NCI-H774 (cell line): Measurements from ENCODE around the gene ERCC2.
"Not testable (repeated sequence)": the region's sequence is repeated elsewhere in the genome, so short reads cannot be mapped to it uniquely, and the experiment has no call there.

Experiments
- DNase-seq: peaks from one replicate; lab custom pipeline; 2025; lab: John Stamatoyannopoulos, UW

The ERCC2 gene

DNA sequence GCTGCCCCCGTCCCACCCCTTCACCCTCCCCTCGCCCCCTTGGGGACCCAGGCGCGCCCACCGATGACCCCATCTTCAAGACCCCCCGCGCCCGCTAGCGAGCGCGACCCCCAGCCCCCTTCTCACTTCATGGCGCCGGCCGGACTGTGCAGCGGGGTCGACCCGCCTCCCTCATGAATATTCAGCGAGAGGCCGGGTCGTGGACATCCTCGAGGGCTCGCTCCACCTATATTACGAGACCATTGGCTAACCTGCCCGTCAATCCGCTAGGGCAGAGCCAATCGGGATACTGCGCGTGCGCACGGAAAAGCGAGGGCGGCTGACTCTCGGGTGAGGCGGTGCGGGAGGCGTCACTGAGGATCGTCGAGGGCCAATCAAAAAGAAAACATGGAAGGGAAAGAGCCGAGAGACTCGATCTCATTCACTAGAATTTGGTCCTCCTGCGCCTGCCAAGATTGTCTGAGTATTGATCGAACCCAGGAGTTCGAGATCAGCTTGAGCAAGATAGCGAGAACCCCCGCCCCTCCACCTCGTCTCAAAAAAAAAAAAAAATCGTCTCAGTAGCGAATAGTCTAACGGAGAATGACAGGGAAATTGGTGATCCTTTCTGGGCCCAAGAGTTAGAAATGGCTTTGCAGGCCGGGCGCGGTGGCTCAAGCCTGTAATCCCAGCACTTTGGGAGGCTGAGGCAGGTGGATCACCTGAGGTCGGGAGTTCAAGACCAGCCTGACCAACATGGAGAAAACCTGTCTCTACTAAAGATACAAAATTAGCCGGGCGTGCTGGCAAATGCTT lies at the start of gene ERCC2:
TSS of gene ERCC2 (minus strand) at position 164 of the 795 bp plus-strand sequence. CDS start at position 131, 33 bp downstream.
- DNase-seq: peak; percentile 99

GRCh38 chr19:45419895-45420294 lies 49.5 kb upstream of the ERCC2 start:
- no peak for DNase-seq

DNA sequence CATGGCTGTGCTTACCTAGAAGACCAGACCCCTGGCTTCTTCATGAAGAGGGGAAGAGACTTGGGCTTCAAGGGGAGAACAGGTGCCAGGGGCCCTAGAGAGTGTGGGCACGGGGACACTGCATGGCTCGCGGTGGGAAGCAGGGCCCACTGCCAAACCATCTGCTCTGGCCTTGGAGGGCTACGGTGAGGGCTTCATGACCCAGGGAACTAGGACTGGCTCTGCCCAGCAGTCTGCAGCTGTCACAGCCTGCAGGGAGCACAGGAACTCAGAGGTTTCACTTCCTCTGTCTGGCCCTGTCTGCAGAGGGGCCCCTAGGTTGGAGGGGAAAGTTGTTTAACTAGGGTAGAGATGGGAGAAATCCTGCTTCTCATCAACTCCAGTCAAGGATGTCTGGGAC lies 49.0 kb upstream of the ERCC2 start:
- DNase-seq: no peak

DNA sequence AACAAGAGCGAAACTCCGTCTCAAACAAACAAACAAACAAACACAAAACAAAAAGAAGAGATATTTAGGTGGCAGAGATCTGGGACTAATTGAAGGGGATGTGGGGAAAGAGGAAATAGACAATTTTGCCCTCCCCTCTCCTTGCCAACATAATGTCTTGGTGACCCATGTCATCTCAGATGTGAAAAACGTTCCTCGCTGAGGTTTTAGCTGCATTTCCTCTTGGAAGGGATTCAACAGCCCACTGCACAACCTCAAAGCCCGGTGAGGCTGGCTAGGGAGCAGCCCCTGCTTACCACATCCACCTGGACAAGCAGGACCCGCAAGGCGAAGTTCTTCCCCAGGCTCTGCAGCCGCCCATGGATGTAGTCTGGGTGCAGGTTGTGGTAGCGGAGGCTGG lies 48.4 kb upstream of the ERCC2 start:
- no peak for DNase-seq

GRCh38 chr19:45417151-45417550 lies 46.8 kb upstream of the ERCC2 start:
- DNase-seq: no peak

GRCh38 chr19:45414468-45414867 lies 44.1 kb upstream of the ERCC2 start:
- no peak for DNase-seq

- no peak for DNase-seq
These were observed 43.1 kb upstream of the ERCC2 start for GRCh38 chr19:45413497-45413896.

- not testable (repeated sequence) for DNase-seq
These were observed 40.0 kb upstream of the ERCC2 start for GRCh38 chr19:45410330-45410729.

DNA sequence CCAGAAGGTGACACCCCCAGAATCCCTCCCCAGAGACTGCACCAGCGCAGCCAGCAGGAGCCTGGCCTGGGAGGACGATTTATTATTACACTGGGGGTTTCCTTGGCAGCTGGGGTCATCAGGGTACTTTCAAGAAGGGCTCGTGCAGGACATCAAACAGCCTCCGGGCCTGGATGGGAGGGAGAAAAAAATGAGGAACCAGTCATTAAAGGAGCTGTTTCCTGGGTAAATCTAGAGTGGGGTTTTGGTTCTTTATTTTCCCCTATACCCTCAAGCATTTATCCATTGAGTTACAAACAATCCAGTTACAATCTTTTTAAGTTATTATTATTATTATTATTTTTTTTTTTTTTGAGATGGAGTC lies 39.2 kb upstream of the ERCC2 start:
- DNase-seq: no peak

DNA sequence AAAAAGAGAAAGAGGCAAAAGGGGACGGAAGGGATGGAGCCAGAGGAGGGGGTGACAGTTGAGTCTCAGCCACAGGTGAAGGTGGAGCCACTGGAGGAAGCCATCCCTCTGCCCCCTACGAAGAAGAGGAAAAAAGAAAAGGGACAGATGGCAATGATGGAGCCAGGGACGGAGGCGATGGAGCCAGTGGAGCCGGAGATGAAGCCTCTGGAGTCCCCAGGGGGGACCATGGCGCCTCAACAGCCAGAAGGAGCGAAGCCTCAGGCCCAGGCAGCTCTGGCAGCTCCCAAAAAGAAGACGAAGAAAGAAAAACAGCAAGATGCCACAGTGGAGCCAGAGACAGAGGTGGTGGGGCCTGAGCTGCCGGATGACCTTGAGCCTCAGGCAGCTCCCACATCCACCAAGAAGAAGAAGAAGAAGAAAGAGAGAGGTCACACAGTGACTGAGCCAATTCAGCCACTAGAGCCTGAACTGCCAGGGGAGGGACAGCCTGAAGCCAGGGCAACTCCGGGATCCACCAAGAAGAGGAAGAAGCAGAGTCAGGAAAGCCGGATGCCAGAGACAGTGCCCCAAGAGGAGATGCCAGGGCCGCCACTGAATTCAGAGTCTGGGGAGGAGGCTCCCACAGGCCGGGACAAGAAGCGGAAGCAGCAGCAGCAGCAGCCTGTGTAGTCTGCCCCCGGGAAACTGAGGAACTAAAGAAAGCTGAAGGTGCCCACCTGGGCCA lies 38.6 kb upstream of the ERCC2 start:
- no peak for DNase-seq

DNA sequence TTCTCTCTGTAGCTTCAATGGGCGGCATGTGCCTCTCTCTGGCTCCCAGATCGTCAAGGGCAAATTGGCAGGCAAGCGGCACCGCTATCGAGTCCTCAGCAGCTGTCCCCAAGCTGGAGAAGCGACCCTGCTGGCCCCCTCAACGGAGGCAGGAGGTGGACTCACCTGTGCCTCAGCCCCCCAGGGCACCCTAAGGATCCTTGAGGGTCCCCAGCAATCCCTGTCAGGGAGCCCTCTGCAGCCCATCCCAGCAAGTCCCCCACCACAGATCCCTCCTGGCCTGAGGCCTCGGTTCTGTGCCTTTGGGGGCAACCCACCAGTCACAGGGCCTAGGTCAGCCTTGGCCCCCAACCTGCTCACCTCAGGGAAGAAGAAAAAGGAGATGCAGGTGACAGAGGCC lies 37.7 kb upstream of the ERCC2 start:
- DNase-seq: no peak

DNA sequence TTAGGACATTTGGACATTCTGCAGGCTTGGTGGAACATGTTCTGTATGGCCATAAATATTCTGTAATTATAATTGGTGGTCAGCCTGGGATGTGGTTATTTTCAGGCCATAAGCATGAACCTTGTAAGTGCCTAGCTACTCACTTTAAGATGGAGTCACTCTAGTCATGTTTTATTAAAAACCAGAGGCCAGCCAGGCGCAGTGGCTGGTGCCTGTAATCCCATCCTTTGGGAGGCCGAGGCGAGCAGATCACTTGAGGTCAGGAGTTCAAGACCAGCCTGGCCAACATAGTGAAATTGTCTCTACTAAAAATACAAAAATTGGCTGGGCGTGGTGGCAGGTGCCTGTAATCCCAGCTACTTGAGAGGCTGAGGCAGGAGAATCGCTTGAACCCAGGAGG lies 37.2 kb upstream of the ERCC2 start:
- DNase-seq: not testable (repeated sequence)

DNA sequence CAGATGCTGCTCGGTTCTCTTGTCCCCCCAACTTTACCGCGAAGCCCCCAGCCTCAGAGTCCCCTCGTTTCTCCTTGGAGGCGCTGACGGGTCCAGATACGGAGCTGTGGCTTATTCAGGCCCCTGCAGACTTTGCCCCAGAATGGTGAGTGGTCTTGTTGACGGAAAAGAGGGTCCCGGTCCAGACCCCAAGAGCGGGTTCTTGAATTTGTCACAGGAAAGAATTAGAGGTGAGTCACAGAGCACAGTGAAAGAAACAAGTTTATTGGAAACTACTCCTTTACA lies 36.7 kb upstream of the ERCC2 start:
- DNase-seq: no peak

- DNase-seq: peak; percentile 74
These were observed 36.1 kb upstream of the ERCC2 start, which contains the start of gene POLR1G for GRCh38 chr19:45406226-45407090. POLR1G (plus strand) TSS chr19:45406644; CDS start chr19:45406697, 53 bp downstream.

DNA sequence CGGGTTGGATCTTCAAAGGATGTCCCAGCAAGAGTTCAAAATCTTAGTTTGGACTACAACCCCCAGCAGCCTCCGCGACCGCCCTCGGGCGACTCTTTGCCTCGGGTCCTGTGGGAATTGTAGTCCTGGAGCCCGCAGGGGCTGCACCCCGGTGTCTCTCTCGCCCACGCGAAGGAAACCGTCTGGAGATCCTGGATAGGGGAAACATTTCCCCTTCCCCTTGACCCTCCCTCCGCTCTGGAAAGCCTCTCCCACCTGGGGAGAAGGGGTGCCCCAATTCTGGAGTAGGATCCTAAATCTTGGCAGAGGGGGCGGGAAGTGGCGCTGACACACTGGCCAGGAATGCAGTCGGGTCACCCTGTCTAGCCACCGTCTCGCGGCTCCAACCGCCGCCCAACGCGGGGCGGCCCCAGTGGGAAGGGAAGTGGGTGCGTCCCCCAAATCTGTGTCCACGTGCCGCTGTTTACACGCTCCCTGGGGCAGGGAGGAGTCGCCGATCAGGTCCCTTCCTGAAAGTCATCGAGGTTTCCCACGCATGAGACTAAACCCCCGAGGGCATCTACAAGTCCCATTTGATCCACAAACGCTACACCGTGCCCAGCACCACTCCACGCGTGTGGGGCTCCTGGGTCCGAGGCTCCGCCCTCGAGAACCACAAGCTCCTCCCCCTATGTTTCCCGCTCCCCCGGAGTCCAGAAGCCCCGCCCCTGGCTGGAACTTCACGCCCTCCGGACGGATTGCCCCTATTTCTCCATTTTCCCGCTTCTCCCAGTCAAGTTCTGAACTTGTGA lies 35.3 kb upstream of the ERCC2 start:
- peak; percentile 74 for DNase-seq

GRCh38 chr19:45404557-45405434 lies 34.4 kb upstream of the ERCC2 start, which contains the start of gene PPP1R13L:
PPP1R13L (minus strand) TSS chr19:45405069; CDS start chr19:45398318, 6,751 bp downstream.
- DNase-seq: peak; percentile 81

- DNase-seq: peak; percentile 24
These were observed 33.6 kb upstream of the ERCC2 start for GRCh38 chr19:45403781-45404556.

- no peak for DNase-seq
These were observed 32.9 kb upstream of the ERCC2 start for GRCh38 chr19:45403272-45403671.

DNA sequence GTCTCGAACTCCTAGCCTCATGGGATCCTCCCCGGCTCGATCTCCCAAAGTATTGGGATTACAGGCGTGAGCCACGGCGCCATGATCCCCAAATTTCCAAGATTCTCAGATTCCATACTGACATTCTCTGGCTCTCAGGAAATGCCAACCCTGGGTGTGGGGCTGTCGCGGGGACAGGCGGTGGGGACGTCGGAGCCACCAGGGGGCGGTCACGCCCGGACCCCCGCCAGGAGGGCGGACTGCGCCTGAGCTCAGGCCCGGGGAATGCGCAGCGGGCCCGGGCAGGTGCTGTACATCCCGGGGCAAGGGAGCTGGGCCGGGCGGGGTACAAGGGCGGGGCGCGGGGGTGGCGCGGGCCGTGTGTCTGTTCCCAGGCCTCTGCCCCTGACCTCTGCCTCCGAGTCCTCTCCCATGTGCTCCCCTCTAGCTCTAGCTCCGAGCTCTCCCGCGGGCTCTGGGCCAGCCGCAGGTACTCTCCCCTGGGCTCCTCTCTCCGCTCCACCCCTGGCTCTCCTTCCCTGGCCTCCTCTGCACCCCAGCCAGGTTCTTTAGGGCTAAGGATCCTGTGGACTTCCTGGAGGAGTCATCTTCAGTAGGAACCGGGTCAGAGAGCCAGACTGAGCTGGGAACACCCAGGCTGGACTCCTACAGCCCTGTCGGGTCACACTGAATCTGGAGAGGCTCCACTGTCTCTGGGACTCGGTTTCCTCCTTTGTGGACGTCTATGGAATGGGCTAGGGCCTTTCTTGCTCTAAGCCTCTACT lies 32.1 kb upstream of the ERCC2 start:
- no peak for DNase-seq
